ENCODE results near the gene IFT57. TPM values are rescaled to one million over a fixed set of nuclear protein-coding genes. Genes with fewer than 3 reads are reported as not detected.

Gene IFT57, protein sequence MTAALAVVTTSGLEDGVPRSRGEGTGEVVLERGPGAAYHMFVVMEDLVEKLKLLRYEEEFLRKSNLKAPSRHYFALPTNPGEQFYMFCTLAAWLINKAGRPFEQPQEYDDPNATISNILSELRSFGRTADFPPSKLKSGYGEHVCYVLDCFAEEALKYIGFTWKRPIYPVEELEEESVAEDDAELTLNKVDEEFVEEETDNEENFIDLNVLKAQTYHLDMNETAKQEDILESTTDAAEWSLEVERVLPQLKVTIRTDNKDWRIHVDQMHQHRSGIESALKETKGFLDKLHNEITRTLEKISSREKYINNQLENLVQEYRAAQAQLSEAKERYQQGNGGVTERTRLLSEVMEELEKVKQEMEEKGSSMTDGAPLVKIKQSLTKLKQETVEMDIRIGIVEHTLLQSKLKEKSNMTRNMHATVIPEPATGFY
- total RNA-seq (2022; extraction: Qiagen RNA extraction; ENCODE audit: low read depth), result 40.2 to 62.4 TPM (median 42.6 TPM) in 5 replicates

DNA sequence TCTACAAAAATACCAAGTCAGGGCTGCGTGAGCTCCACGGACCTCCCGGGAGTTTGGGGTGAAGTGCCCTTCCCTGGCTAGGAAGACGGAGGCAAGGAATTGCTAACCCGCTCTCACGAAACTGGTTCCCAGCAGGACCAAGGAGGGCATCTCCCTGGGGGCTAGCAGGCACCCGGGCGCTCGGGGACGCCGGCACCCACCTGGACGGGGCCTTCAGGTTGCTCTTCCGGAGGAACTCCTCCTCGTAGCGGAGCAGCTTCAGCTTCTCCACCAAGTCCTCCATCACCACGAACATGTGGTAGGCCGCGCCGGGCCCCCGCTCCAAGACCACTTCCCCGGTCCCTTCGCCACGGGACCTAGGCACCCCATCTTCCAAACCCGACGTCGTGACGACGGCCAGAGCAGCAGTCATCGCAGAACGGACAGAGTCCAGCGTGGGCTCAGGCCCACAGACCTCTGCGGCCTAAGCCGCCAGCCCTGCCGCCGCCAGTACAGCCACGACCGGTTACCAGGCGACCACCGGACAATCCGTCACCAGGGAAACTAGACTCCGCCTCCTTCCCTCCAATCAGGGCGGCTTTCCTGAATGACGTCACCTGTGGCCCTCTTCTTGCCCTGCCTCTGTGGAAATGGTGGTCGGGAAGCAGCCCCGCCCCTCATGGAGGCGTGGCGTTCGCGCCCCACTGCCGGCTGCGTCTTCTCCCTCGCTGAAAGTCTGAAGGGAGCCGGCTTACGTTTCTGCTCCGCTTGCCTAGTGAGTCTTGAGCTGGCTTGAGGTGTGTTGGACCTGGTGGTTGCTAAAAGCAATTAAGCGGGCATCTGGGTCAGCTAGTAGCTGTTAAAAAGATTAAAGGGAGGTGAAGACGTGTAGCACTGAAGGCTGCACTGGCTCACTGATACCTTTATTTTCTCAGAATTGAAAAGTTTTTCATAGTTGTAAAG is at the start of gene IFT57:
Gene IFT57, minus strand, starts transcription at position 514 of the 942 bp plus-strand sequence. Its CDS starts 102 bp downstream, at position 412.

Other genes starting within 250 kb of the IFT57 start
- 40.8 to 44.3 TPM (median 42.5 TPM) in 5 replicates for gene CD47, start 131.4 kb downstream of the IFT57 start, total RNA-seq (2022; extraction: Qiagen RNA extraction; ENCODE audit: low read depth)
- gene HHLA2, start 74.1 kb upstream of the IFT57 start, total RNA-seq (2022; extraction: Qiagen RNA extraction; ENCODE audit: low read depth), result 0.03 to 0.12 TPM in 2 of 5 replicates, not detected in the others